Small intestine (tissue), 7 donors: Measurements from ENCODE around the gene MALRD1. TPM values are rescaled to one million over a fixed set of nuclear protein-coding genes. Genes with fewer than 3 reads are reported as not detected.
A peak's percentile ranks its signal among the peaks of the same experiment; 100 is the strongest.

Experiments used
- DNase-seq, 2 donors: peaks; one replicate each; pipeline versions ENCODE4 v3.0.0 to v3.0.0-alpha.2; 2013
- FAIRE-seq: peaks from 2 replicates; lab custom pipeline; 2012; peaks lifted over from hg19 to GRCh38; lab: Jason Lieb, UNC
- H3K27ac ChIP-seq, 3 donors: one replicate each; pipeline ENCODE4 v1.5.1; 2013; ENCODE audit warnings: low read length in 2 of 3, mild to moderate bottlenecking in 2 of 3, control low read depth in 1 of 3, inconsistent platforms in 1 of 3, low read depth in 1 of 3, moderate library complexity in 1 of 3
- H3K27me3 ChIP-seq, 3 donors: one replicate each; pipeline ENCODE4 v1.6.1; 2013; ENCODE audit warnings: low read length in 3 of 3, inconsistent platforms in 1 of 3; ENCODE audit not compliant: control insufficient read depth in 3 of 3, insufficient read depth in 3 of 3
- H3K36me3 ChIP-seq, 3 donors: one replicate each; pipeline ENCODE4 v1.6.1; 2013; ENCODE audit warnings: low read length in 3 of 3, inconsistent platforms in 1 of 3, low read depth in 1 of 3, mild to moderate bottlenecking in 1 of 3, moderate library complexity in 1 of 3; ENCODE audit not compliant: control insufficient read depth in 3 of 3, insufficient read depth in 2 of 3
- H3K4me1 ChIP-seq, 3 donors: one replicate each; pipeline ENCODE4 v1.6.1; 2013; ENCODE audit warnings: low read length in 2 of 3, inconsistent platforms in 1 of 3, low read depth in 1 of 3, mild to moderate bottlenecking in 1 of 3, moderate library complexity in 1 of 3; ENCODE audit not compliant: control insufficient read depth in 3 of 3, insufficient read depth in 2 of 3
- H3K4me3 ChIP-seq, 3 donors: one replicate each; pipeline ENCODE4 v1.5.1; 2013; ENCODE audit warnings: low read length in 3 of 3, control low read depth in 1 of 3, inconsistent platforms in 1 of 3, low read depth in 1 of 3, mild to moderate bottlenecking in 1 of 3, moderate library complexity in 1 of 3
- H3K9me3 ChIP-seq, 2 donors: one replicate each; pipeline ENCODE4 v1.6.1; 2013; ENCODE audit warnings: low read depth in 1 of 2, low read length in 1 of 2; ENCODE audit not compliant: control insufficient read depth in 2 of 2, insufficient read depth in 1 of 2
- WGBS, 3 donors: extraction: QIAGEN DNeasy Blood & Tissue Kit; methylation state at CpG; one replicate each; pipeline ENCODE4 v1.1.7; 2013; 5-methylcytosine and 5-hydroxymethylcytosine counted together
- polyA plus RNA-seq, 4 donors: library from polyadenylated mRNA; stranded (reverse) in 3 of 4; unstranded in 1 of 4; fragments of 200-250 nt in 3 of 4; fragments of 120-200 nt in 1 of 4; gene quantifications; one replicate each; pipeline versions ENCODE4 v1.2.1 to v1.2.3, GENCODE V29; 2013
- donor health status: healthy with polysubstance abuse.
- donor health status: control.
- donor health status: control.
- donor health status: Bipolar disorder and iron deficiency.
- donor health status: healthy.

Gene MALRD1
- polyA plus RNA-seq, 4 donors = 21.2 to 201 (median 35.0) TPM

DNA sequence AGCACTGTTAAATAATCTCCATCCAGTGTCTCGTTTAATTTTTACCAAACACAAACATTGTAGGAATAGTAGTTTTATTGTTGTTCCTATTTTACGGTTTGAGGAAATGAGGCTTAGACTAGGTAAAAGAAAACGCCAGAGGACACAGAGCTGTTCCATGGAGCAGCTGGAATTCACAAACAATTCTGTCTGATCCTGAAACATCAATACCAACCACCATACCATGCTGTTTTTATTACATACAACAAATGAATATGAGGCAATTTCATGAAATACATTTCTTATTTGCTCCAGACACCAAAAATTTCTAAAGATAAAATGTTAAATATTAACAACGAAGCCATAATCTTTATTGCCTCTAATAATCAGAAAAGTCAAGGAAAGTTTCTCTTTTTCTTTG lies 9.4 kb downstream of the MALRD1 start:
- H3K36me3 ChIP-seq = peaks cover 0 to 6% (median 0%) of the 10 kb centered on the region in 3 donors
- H3K4me1 ChIP-seq = peaks cover 0 to 9% (median 0%) of the 10 kb centered on the region in 3 donors
- FAIRE-seq (peak; percentile 89), DNase-seq (peak; percentile 48 to 53)
- H3K4me3 ChIP-seq = no peak overlapping the region
- H3K27ac ChIP-seq = peak overlapping the region in 2 of 3 donors; percentile 11 to 67
- no peaks in the 10 kb centered on the region for H3K27me3 ChIP-seq
- 9 to 44% (median 18%) methylated on average over 4 of the region's 4 CpGs for WGBS, 3 donors
- H3K9me3 ChIP-seq = peaks cover 0 to 4% of the 10 kb centered on the region in 2 donors

- no peak overlapping the region for H3K27ac ChIP-seq
- peaks cover 0 to 6% (median 0%) of the 10 kb centered on the region in 3 donors for H3K36me3 ChIP-seq
- peaks cover 0 to 4% of the 10 kb centered on the region in 2 donors for H3K9me3 ChIP-seq
- no peak overlapping the region for H3K4me3 ChIP-seq
- H3K4me1 ChIP-seq = peaks cover 0 to 5% (median 0%) of the 10 kb centered on the region in 3 donors
- DNase-seq (peak; percentile 67 to 92), FAIRE-seq (peak; percentile 92)
- H3K27me3 ChIP-seq = no peaks in the 10 kb centered on the region
- WGBS, 3 donors = 14 to 57% (median 34%) methylated on average over 6 of the region's 6 CpGs
Observed at GRCh38 chr10:19063986-19064385, 15.4 kb downstream of the MALRD1 start.

- DNase-seq (no peak), FAIRE-seq (no peak)
- H3K36me3 ChIP-seq = peaks cover 0 to 9% (median 0%) of the 10 kb centered on the region in 3 donors
- WGBS, 3 donors = 65 to 85% (median 80%) methylated on average over 7 of the region's 7 CpGs
- H3K4me3 ChIP-seq = no peak overlapping the region
- no peaks in the 10 kb centered on the region for H3K4me1 ChIP-seq
- no peaks in the 10 kb centered on the region for H3K9me3 ChIP-seq
- no peaks in the 10 kb centered on the region for H3K27me3 ChIP-seq
- H3K27ac ChIP-seq = no peak overlapping the region
Observed at GRCh38 chr10:19071946-19072345, 23.3 kb downstream of the MALRD1 start.

DNA sequence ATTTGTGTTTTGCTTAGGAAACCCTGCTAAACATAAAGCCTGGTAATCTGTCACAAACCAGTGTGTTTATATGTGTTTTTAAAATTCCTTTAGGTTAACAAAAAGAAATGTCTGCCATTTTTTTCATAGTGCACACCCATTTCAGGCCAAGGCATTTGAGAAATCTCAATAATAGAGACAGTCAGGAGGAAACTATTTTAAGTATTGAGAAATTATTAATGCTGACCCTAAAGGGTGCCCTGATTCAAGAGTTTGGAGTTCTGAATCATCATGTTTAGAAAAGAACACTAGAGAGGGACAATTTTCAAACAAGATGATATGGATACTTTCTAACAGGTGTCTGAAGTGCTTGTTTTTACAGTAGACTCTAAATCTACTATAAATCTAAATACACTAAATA lies 28.7 kb downstream of the MALRD1 start:
- no peak overlapping the region for H3K4me3 ChIP-seq
- peaks cover 0 to 4% of the 10 kb centered on the region in 2 donors for H3K9me3 ChIP-seq
- H3K27me3 ChIP-seq = no peaks in the 10 kb centered on the region
- H3K4me1 ChIP-seq = no peaks in the 10 kb centered on the region
- no peak overlapping the region for H3K27ac ChIP-seq
- peaks cover 0 to 4% (median 2%) of the 10 kb centered on the region in 3 donors for H3K36me3 ChIP-seq
- FAIRE-seq (no peak), DNase-seq (no peak)

GRCh38 chr10:19096501-19097073 lies 48.0 kb downstream of the MALRD1 start:
- H3K4me3 ChIP-seq = no peak overlapping the region
- H3K27ac ChIP-seq = no peak overlapping the region
- no peak for FAIRE-seq
- H3K4me1 ChIP-seq = no peaks in the 10 kb centered on the region
- peaks cover 0 to 5% (median 3%) of the 10 kb centered on the region in 3 donors for H3K36me3 ChIP-seq
- H3K27me3 ChIP-seq = no peaks in the 10 kb centered on the region
- no peaks in the 10 kb centered on the region for H3K9me3 ChIP-seq
- WGBS, 3 donors = 75 to 91% (median 84%) methylated on average over 5 of the region's 5 CpGs
- DNase-seq = no peak

DNA sequence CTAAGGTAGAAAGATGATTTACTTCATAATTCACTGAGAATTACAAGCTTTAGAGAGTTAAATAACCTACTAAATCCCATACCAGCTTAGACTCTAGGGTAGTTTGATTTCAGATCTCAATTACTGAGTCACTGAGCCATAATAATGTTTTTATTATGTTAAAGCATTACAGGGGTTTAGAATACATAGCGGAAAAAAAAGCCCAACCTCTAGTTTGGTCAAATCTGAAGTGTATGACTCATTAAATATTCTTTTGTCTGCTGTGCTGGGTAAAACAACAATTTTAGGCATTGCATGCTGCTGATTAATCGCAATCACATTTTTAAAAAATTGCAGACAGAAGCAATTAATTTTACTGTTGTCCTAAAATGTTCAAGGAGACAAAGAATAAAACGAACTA lies 48.5 kb downstream of the MALRD1 start:
- H3K4me1 ChIP-seq = no peaks in the 10 kb centered on the region
- no peaks in the 10 kb centered on the region for H3K27me3 ChIP-seq
- DNase-seq = no peak
- H3K4me3 ChIP-seq = no peak overlapping the region
- no peaks in the 10 kb centered on the region for H3K9me3 ChIP-seq
- 84 to 95% (median 84%) methylated on average over 3 of the region's 3 CpGs for WGBS, 3 donors
- H3K27ac ChIP-seq = no peak overlapping the region
- peaks cover 0 to 5% (median 3%) of the 10 kb centered on the region in 3 donors for H3K36me3 ChIP-seq
- FAIRE-seq = no peak

GRCh38 chr10:19098803-19099202 lies 50.2 kb downstream of the MALRD1 start:
- Histone ChIP-seq H3K27ac (no peak overlapping the region), H3K4me3 (no peak overlapping the region), H3K4me1 (no peaks in the 10 kb centered on the region), H3K9me3 (no peaks in the 10 kb centered on the region), H3K27me3 (no peaks in the 10 kb centered on the region), H3K36me3 (peaks cover 0 to 12% (median 10%) of the 10 kb centered on the region in 3 donors)
- no peak for FAIRE-seq
- 74 to 79% (median 78%) methylated on average over 7 of the region's 7 CpGs for WGBS, 3 donors
- no peak for DNase-seq

DNA sequence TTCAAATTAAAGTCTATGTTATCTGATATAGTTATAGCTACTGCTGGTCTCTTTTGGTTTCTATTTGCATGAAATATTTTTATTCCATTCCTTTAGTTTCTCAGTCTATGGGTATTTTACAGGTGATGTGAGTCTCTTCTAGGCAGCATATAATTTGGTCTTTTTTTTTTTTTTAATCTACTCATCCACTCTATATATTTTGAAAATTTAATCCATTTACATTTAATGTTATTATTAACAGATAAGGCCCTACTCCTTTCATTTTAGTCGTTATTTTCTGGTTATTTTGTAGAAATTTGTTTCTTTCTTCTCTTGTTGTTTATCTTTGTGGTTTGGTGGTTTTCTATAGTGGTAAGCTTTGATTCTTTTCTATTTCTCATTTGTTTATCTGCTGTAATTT lies 58.8 kb downstream of the MALRD1 start:
- 54 to 79% (median 56%) methylated on average over 1 of the region's 1 CpG for WGBS, 3 donors
- Histone ChIP-seq H3K36me3 (peaks cover 0 to 19% (median 13%) of the 10 kb centered on the region in 3 donors), H3K27me3 (no peaks in the 10 kb centered on the region), H3K4me3 (no peak overlapping the region), H3K4me1 (no peaks in the 10 kb centered on the region), H3K27ac (no peak overlapping the region), H3K9me3 (peaks cover 0 to 4% of the 10 kb centered on the region in 2 donors)
- FAIRE-seq (no peak), DNase-seq (no peak)
